HTERT RPE-1 (cell line): ENCODE measurements around the gene ATN1.
"Not testable (repeated sequence)": the region's sequence is repeated elsewhere in the genome, so short reads cannot be mapped to it uniquely, and the experiment has no call there.

Experiments
- in situ Hi-C: fragments of 300-500 bp; cut with MboI; formaldehyde crosslinking; loops from 4 replicates; pipeline ENCODE4 v1.14.3; 2020; ENCODE audit warnings: low sequenced_read_pairs

Gene ATN1

DNA sequence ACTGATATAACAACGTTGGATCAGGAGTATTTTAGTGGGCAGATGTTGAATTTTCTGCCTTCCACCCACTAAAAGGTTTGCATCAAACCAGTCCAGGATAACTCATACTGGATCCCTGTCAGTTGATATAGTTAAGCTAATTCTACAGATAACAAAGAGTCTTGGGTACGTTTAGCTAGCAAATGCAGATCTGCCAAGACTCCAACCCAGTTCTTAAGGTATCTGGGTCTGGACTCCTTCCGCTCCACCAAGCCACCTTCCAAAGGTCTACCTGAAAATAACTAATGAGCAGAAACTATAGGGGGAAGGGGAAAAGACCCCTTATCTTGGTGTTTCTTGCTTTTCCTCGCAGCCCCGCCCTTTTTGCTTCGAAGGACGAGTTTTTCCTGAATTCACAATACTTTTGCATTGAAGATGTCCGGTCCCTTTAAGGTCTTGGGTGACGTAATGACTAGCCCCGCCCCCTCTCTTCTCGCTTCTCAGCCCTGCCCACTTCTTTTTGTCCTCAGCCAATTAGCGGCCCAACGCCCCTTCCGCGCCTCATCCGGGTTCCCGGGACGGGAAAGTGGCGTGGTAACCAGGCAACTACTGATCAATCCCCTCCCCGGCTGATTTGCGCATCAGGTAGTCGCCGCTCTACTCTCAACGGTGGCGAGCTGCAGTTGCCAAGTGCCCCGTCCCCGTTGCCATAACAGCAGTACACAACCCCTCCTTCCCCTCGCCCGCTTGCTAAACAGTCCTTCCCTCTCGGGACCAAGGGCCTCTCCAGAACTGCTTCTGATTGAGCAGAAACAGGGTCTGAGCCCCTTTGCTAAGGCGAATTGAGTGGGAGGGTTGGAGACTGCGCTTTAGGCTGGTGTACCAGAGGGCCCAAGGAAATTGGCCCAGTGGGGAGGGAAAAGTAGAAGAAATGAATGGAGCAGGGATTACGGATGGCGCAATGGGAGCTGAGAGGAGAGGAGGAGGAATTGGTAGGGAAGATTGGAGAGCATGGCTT lies 23.2 kb upstream of the ATN1 start, which contains the start of gene LRRC23:
Gene LRRC23, plus strand, starts transcription at position 543 of the 997 bp plus-strand sequence. CDS start 812 bp downstream, outside the sequence.
- in situ Hi-C loops: no loop called here

DNA sequence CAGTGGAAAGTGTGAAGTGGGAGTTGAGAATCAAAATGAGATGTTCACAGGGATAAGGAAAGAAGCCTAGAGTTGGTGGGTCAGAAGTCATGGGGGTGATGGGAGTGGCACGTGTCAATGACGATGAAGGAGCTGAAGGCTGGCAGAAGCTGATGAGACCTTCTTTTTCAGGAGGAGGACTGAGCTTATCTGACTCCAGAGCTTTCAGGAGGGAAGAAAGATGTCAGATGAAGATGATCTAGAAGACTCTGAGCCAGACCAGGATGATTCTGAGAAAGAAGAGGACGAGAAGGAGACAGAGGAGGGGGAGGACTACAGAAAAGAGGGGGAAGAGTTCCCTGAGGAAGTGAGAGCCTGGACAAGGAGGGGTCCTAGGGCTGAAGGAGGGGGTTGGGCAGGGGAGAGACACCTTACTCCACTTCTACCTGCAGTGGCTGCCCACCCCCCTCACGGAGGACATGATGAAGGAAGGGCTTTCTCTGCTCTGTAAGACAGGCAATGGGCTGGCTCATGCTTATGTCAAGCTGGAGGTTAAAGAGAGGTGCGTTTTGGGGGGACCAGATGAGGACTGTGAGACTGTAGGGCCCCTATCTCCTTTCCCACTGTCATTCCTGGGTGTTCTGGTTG lies 22.2 kb upstream of the ATN1 start:
- in situ Hi-C loops: no loop called here

DNA sequence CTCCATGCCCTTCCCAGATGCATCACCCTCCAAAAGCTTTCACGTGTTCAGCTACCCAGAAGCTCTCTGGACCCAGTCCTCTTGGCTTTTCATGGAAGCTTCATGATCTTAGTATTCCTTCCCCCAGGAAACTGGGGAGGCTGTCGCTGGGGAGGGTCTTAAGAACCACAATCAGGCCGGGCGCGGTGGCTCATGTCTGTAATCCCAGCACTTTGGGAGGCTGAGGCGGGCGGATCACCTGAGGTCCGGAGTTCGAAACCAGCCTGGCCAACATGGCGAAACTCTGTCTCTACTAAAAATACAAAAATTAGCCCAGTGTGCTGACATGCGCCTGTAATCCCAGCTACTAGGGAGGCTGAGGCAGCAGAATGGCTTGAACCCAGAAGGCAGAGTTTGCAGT lies 19.6 kb upstream of the ATN1 start:
- in situ Hi-C loops: not testable (repeated sequence)

DNA sequence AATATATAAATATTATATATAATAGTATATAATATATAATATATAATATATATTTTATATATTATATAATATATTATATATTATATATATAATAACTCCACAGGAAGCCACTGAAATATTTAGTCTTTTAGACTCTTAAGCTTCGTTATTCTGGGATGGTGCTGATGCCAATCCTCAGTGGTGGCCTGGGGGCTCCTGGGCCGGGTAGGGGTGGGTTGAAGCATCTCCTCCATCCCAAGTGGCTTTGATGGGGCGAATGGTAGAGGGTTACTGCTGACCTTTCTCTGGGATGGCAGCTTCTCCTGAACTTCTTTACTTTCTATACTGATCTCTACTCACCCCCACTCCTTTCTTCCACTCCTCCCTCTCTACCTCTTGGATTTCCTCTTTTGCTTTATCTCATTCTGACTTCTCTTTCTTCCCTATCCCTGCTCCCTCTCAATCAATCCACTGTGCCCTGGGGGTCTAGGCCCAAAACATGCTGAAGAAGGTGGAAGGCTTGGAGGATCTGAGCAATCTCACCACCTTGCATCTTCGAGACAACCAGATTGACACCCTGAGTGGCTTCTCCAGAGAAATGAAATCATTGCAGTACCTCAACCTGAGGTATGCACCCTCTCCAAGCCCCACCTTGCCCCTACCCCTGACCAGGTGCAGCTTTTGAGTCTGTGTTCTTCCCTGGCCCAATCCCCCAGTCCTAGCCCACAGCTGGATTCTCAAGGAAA lies 18.2 kb upstream of the ATN1 start:
- in situ Hi-C loops: no loop called here

DNA sequence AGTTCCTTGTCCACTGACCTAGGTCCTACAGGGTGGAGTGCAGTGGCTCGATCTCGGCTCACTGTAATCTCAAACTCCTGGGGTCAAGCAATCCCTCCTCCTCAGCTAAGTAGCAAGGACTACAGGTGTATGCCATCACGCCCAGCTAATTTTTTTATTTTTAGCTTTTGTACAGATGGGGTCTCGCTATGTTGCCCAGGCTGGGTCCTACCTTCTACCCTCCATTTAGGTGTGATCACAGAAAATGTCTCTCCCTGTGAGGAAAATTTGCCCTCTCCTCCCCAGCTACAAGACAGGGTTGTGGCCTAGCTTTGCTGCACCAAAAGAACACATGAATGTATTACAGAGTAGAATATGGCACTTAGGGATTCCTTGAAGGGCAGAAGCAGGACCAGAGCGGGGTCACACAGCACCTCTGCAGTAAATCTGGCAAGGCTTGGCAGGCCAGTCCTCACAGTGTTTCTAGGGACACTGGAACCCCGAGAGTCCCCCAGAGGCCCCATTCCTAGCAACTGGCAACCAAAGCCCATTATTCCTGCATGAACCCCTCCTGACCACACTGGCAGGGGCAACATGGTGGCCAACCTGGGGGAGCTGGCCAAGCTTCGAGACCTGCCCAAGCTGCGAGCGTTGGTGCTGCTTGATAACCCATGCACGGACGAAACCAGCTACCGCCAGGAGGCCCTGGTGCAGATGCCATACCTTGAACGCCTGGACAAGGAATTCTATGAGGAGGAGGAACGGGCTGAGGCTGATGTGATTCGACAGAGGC lies 15.4 kb upstream of the ATN1 start:
- in situ Hi-C loops: no loop called here

DNA sequence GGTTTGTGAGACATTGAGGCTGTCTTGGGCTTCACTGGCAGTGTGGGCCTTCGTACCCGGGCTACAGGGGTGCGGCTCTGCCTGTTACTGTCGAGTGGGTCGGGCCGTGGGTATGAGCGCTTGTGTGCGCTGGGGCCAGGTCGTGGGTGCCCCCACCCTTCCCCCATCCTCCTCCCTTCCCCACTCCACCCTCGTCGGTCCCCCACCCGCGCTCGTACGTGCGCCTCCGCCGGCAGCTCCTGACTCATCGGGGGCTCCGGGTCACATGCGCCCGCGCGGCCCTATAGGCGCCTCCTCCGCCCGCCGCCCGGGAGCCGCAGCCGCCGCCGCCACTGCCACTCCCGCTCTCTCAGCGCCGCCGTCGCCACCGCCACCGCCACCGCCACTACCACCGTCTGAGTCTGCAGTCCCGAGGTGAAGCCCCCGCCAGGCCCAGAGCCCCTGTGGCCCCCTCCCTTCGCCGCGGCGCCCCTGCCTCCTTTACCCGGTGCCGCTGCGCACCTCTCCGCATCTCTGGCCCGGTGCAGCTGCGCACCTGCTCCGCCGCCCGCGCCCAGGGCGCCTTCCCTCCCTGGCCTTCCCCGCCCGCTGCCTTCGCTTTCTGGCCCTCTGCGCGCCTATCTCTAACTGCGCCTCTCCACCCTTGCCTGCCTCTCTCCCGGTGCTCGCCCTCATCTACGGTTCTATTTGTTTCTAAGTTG lies 13.4 kb upstream of the ATN1 start, which contains the start of gene ENO2:
Gene ENO2, plus strand, starts transcription at position 335 of the 701 bp plus-strand sequence. CDS start 1,253 bp downstream, outside the sequence.
- in situ Hi-C loops: no loop called here

DNA sequence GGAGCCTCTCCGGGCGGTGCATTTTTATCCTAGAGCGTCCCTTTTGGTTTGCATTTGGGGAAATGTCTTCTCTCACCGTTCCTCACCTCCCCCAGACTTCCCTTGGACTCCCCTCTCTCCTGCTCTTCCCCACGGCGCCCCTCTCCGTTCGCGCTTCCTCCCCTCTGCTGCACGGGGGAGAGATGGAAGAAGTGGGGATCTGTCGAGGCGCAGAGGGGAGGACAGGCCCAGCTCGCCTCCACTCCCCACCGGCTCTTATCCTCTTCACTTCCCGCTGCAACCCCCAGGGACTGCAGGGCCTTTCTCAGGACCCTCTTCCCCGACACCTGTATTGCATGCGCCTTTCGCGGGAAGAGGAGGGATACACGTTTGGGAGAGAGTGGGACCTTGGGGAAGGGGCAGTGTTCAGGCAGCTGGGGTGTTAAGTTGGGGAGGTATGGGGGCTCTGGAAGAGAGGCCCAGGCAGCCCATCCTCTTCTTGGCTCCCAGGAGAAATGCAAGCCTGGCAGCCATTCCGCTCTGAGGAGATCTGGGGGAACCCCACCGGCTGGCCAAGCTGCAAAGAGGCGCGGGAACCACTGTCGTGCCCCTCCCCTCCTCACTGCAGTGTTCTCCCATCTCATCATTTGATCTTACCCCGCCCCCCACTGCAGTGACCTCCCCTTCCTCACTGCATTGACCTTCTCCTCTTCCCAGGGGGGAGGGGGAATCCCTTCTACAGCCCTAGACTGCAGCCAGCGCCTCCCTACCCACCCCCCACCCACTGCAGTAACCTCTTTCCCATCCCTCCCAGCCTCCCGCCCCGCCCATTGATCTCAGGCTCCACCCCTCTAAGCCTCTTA lies 12.6 kb upstream of the ATN1 start:
- in situ Hi-C loops: no loop called here

DNA sequence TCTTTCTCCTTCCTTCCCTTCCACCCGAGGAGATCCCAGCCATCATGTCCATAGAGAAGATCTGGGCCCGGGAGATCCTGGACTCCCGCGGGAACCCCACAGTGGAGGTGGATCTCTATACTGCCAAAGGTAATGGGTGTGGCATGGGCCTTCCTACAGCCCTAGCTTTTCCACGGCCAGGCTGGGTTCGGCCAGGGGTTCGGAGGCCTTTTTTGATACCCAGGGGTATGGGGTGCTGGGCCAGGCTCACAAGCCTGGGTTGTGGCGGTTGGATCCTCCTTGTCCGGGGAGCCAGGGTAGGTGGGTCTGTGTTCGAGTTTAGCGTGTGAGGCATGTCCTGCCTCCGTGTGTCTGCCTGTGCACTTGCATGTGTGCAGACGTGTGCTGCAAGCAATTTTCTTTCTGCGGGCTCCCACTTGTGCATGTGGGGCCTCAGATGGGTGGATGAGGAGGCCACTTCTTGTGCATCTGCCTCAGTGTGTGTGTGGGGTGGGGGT lies 11.9 kb upstream of the ATN1 start:
- in situ Hi-C loops: no loop called here

DNA sequence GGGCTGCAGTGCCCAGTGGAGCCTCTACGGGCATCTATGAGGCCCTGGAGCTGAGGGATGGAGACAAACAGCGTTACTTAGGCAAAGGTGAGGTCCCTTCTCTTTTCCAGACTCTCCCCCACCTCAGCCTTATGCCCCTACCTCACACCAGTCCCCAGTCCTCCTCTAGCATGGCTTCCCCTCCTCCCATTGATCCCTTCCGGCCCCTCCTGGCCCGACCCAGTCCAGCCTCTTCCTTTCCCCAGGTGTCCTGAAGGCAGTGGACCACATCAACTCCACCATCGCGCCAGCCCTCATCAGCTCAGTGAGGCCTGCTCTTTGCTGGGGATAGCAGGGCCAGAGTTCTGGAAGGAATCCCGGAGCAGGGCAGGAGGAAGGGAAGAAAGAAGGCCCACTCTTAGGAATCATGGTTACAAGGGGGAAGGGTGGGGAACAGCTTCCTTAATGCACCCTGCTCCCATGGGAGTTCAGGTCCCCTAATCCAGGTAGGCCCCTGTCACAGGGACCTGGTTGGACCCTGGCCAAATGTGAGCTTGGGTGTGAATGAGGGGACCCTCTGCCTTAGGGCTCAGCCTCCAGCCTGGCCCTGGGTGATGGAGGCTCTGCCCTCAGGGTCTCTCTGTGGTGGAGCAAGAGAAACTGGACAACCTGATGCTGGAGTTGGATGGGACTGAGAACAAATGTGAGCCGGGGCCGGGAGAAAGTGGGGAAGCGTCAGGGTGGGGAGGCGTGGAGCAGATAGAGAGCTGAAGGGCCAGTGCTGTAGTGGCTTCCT lies 11.1 kb upstream of the ATN1 start:
- in situ Hi-C loops: no loop called here

DNA sequence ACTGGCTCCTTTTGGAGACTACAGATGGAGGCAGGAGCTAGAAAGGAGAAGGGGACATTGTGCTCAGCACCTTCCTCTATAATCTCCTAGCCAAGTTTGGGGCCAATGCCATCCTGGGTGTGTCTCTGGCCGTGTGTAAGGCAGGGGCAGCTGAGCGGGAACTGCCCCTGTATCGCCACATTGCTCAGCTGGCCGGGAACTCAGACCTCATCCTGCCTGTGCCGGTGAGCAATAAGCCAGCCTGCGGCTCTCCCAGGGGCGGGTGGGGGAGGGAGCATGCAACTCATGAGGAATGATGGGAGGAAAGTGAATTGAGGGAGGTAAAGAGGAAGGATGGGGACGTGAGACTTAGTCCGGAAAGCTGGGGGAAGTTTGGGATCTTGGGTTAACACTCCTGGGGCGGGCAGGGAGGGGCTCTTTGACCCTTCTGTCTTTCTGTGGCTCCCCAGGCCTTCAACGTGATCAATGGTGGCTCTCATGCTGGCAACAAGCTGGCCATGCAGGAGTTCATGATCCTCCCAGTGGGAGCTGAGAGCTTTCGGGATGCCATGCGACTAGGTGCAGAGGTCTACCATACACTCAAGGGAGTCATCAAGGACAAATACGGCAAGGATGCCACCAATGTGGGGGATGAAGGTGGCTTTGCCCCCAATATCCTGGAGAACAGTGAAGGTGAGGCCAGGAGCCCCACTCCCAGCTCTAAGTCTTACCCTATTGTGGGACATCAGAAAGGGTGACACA lies 10.1 kb upstream of the ATN1 start:
- in situ Hi-C loops: no loop called here

DNA sequence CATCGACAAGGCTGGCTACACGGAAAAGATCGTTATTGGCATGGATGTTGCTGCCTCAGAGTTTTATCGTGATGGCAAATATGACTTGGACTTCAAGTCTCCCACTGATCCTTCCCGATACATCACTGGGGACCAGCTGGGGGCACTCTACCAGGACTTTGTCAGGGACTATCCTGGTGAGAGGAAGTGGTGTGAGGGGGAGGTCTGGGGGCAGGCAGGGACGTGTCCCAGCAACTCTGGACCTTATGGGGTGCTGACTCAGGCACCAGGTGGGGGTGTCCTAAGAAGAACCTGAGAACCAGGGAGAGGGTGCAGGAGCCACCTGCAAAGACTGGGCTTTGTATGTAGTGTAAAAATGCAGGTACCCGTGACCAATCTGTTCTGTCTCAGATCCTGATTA lies 8.2 kb upstream of the ATN1 start:
- in situ Hi-C loops: no loop called here

DNA sequence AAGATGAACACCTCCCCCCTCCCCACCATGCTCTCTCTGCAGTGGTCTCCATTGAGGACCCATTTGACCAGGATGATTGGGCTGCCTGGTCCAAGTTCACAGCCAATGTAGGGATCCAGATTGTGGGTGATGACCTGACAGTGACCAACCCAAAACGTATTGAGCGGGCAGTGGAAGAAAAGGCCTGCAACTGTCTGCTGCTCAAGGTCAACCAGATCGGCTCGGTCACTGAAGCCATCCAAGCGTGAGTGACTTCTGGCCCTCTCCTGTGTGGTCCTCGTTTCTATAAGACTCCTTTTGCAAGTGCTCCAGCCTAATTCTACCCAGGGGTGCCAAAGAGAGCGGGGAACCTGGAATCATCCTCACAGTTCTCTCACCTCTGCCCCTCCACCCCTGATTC lies 6.2 kb upstream of the ATN1 start:
- in situ Hi-C loops: no loop called here

DNA sequence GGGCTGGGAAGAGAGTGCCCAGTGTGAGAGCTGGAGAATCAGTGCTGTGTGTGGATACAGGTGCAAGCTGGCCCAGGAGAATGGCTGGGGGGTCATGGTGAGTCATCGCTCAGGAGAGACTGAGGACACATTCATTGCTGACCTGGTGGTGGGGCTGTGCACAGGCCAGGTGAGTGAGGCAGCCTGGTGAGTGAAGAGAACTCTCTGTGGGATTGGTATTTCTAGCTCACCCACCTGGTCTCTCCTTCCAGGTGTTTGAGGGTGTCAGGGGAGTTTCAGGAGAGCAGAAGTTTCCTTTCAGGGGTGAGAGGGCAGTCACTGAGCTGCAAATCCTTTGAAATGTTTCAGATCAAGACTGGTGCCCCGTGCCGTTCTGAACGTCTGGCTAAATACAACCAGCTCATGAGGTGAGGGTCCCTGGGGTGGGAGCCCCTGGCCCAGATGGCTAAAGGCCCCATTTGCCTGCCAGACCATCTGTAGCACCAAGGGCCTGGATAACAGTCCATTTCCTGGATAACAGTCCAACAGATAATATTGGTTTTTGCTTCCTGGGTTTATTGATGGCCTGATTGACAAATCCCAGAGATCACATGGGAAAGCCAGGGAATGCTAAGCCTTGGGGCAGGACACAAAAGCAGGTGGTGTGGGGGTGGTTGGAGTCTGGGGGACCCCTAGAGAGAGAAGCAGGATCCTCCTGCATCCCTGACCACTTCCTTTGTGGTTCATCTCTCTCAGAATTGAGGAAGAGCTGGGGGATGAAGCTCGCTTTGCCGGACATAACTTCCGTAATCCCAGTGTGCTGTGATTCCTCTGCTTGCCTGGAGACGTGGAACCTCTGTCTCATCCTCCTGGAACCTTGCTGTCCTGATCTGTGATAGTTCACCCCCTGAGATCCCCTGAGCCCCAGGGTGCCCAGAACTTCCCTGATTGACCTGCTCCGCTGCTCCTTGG lies 5.5 kb upstream of the ATN1 start:
- in situ Hi-C loops: no loop called here

DNA sequence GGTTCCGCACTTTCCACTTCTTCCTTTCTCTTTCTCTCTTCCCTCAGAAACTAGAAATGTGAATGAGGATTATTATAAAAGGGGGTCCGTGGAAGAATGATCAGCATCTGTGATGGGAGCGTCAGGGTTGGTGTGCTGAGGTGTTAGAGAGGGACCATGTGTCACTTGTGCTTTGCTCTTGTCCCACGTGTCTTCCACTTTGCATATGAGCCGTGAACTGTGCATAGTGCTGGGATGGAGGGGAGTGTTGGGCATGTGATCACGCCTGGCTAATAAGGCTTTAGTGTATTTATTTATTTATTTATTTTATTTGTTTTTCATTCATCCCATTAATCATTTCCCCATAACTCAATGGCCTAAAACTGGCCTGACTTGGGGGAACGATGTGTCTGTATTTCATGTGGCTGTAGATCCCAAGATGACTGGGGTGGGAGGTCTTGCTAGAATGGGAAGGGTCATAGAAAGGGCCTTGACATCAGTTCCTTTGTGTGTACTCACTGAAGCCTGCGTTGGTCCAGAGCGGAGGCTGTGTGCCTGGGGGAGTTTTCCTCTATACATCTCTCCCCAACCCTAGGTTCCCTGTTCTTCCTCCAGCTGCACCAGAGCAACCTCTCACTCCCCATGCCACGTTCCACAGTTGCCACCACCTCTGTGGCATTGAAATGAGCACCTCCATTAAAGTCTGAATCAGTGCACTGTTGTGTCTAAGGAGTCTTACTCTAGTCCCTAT lies 4.6 kb upstream of the ATN1 start:
- in situ Hi-C loops: no loop called here

DNA sequence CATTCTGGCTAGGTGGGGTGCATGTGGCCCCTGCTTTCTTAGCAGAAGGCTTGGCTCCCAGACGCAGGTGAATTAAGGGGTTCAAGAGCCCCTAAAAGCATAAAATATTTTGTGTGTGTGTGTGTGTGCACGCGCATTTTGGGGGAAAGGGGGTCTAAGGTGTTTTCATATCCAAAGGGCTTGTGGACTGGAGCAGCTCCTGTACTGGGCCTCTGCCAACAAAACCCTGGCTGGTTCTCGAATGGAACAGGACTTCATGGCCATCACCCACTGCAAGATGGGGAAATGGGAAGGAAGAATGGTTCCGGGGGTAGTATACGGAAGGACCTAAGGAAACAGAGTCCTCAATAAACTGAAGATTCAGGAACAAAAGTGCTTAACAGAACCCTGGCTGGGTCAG lies 3.9 kb upstream of the ATN1 start:
- in situ Hi-C loops: no loop called here

DNA sequence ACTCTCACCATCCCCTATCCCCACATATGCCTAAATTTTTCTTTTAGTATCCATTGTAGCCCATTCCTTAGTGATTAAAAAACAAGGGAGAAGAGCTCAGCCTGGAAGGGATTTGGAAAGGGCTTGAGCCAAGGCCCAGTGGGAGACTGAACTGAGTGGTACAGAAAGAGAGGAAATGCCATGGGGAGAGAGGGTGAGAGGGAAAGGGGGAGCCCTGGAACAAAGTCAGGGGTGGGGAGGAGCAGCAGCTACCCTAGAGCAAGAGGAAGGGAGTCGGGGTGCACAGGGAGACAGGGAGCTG lies 2.6 kb upstream of the ATN1 start:
- in situ Hi-C loops: no loop called here
